Stimulated activated CD8-positive, alpha-beta memory T cell treated with anti-CD3 and anti-CD28 coated beads, Interleukin-15, amount 100 ng/mL, for 1 hour (primary cell): ENCODE data around the gene ZRANB1.

Experiments used
- DNase-seq: peaks from one replicate; pipeline ENCODE4 v3.0.0-alpha.2; 2020; ENCODE audit warnings: low read depth

ZRANB1 gene

DNA sequence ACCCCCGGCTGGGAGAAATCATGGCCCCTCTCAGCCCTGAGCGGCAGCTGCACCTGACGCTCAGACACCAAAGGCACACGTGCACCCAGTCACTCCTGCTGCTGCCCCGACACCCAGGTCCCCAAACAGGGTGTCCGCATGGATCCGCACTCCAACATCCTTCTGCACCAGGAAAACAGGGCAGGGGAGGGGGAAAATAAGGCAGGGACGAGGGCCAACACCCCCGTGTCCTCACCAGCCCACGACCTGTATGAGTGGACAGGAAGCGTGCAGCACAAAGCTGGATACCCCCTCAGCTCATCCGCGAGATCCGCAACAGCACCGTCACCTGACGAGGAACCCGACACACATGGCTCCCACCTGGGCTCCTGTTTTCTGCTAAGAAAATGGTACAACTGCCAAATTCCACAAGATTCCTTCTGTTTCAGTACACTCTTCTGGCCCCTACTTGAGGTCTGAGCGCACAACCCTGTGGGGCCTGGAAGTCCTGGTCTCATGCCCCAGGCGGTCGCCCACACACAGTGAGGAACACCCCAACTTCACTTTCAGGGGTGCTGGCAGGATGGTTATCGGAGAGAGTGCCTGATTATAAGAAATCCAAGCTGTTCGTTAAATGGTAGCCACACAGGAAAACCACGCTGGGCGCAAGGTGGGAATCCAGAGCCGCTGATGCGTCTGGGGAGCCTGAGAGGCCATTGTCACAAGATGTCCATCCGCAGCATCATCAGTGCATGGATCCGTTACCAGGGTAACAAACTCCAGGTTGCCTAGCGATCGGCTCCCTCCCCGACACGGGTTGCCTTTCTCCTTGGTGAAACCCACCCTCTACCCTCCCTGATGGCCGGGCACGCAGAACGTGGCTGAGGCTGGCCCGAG, 63.6 kb downstream of the ZRANB1 start:
- DNase-seq, result no peak

DNA sequence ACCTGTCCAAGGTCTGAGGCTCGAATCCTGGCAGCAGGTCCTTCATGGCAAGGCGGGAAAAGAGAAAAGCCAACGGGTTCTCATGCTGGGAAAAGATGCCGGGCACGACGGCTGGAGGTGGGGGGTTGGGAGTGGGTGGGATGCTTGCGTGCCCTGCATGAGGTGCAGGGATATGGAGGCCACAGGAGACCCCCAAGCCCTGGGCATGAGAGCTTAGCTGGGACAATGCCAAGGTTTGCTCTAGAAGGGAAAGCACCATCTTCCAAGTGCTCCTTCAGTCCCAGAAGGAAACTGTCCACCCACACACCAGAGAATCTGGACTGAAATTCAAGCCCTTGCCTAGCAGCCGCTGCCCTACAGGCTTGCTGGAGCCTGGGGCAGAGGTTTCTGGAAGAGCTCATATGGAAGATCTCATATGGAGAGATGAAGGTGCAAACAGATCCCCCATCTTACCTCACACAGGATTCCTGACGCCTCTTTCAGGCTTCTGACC, 64.3 kb downstream of the ZRANB1 start:
- no peak for DNase-seq

- DNase-seq, result no peak
Measured at GRCh38 chr10:125006921-125007426, 65.1 kb downstream of the ZRANB1 start.

- no peak for DNase-seq
Measured at GRCh38 chr10:125007436-125007835, 65.5 kb downstream of the ZRANB1 start.

GRCh38 chr10:125008689-125009638, 67.0 kb downstream of the ZRANB1 start:
- DNase-seq, result no peak

- no peak for DNase-seq
Measured at GRCh38 chr10:125009661-125010161, 67.8 kb downstream of the ZRANB1 start.

- DNase-seq, result no peak
Measured at GRCh38 chr10:125010362-125010761, 68.4 kb downstream of the ZRANB1 start.

DNA sequence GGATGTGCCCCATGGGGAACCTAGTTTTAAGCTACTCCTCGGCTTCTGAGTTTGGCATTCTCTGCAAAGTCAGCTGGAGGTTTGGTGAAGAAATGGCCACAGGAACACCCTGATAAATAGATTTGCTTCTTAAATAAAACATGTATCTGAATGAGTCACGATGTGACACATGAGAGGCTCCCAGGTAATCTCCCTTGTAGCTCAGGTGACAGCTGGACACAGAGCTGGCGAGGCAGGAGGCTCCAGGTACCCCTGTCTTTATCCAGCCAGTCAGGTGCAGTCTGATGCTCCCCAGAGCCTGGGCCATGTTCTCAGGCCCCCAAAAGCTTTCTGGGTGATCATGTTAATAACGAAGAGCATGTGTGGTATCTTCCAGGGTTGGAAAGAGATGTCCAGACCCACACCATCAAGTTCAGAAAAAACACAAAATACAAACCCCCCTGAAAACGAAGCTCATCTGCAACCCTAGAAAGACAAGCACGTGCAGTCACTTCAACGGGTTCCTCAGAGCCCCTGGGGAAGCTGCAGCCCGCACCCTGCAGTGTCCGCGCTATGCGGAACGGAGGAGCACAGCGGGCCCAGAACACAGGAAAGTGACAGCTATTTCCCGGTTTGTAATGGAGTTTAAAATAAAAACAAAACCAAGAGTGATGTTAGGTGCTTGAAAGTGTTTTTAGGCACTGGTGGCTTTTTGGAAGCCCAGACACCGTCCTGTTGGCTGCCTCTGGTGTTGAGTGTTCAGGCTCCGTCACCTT, 69.4 kb downstream of the ZRANB1 start:
- DNase-seq, result no peak

GRCh38 chr10:125011926-125012705, 70.2 kb downstream of the ZRANB1 start:
- DNase-seq, result no peak

- DNase-seq, result no peak
Measured at GRCh38 chr10:125012851-125013528, 71.1 kb downstream of the ZRANB1 start.

DNA sequence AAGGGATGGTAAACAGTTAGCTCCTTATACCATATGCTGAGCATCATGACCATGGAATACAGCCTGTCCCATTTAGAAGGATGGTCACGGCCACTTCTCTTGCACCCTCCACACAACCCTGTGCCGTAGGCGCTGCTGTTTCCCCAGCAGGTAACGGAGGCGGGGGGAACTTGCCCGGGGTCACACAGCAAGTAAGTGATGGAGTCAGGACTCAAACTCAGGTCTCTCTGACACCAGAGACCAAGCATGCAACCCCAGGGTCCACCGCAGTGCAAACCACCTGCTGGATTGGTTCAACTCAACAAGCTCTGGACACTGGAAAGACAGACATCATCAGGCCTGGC, 71.6 kb downstream of the ZRANB1 start:
- no peak for DNase-seq

- no peak for DNase-seq
Measured at GRCh38 chr10:125014086-125014830, 72.3 kb downstream of the ZRANB1 start.

GRCh38 chr10:125014836-125015355, 73.0 kb downstream of the ZRANB1 start:
- DNase-seq, result no peak

GRCh38 chr10:125015356-125015944, 73.5 kb downstream of the ZRANB1 start:
- peak; percentile 4 for DNase-seq

DNA sequence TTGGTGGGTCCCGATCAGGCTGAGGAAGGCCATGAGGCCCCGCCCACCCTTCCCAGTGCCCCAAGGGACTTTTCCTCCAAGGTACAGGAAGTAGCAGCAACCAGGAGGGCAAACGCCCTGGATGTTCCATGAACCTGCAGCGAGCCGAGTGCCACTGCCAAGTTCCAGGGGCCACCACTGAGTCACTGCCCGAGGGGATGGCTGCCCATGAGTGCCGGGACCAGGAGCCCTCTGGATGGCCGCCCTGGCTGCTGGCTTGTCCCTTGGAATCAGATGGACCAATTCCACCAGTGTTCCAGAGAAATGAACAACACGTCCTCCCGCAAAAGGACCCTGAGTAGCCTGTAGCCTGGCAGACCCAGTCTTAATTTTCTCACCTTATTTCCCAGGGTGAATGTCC, 74.2 kb downstream of the ZRANB1 start:
- no peak for DNase-seq

DNA sequence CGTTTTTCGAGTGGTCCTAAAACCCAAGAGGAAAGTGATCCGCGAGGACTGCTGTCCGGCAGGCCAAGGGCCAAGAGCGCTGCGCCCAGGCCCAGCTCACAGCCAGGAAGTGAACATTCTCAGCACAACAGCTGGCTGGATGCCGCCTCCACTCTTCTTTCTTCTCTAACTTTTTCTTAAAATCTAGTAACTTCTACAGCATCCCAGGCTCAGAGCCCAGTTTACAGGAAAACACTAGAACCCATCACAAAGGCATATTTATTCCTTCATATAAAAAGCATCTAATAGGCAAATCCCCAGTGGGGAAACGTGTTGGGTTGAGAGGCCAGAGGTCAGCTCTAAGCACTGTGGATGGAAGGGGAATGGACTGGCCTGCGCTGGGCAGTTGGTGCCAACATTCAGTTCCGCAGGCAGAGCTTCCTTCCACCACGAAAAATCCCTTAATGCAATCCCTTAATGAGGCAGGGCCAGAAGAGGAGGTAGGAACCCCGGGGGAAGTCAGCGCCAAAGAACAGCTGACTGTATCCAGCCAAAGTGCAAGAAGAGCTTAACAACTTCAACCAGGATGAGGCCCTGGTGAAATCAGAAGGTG, 74.8 kb downstream of the ZRANB1 start:
- DNase-seq, result no peak

- no peak for DNase-seq
Measured at GRCh38 chr10:125017547-125018298, 75.8 kb downstream of the ZRANB1 start.
